WI38 (cell line): ENCODE data around the gene P3H1.
"Not testable (repeated sequence)": the region's sequence is repeated elsewhere in the genome, so short reads cannot be mapped to it uniquely, and the experiment has no call there.

ENCODE experiments used
- H3K4me3 ChIP-seq: 2 replicates; pipeline ENCODE4 v1.5.1; 2011; ENCODE audit warnings: low read depth, mild to moderate bottlenecking, control low read depth, low read length
- CTCF ChIP-seq: IDR thresholded peaks from 2 replicates; pipeline ENCODE4 v1.5.1; 2012; ENCODE audit warnings: low read depth, mild to moderate bottlenecking, control low read depth, low read length

P3H1 gene

GRCh38 chr1:42734201-42735035 lies 32.4 kb downstream of the P3H1 start:
- H3K4me3 ChIP-seq = no peak overlapping the region
- no peak for TF ChIP-seq CTCF

- no peak for TF ChIP-seq CTCF
- no peak overlapping the region for H3K4me3 ChIP-seq
These were observed 33.2 kb downstream of the P3H1 start for GRCh38 chr1:42733415-42734200.

- no peak for TF ChIP-seq CTCF
- H3K4me3 ChIP-seq = no peak overlapping the region
These were observed 34.6 kb downstream of the P3H1 start for GRCh38 chr1:42732126-42732680.

- H3K4me3 ChIP-seq = no peak overlapping the region
- no peak for TF ChIP-seq CTCF
These were observed 35.2 kb downstream of the P3H1 start for GRCh38 chr1:42731585-42731984.

GRCh38 chr1:42730988-42731387 lies 35.8 kb downstream of the P3H1 start:
- no peak for TF ChIP-seq CTCF
- H3K4me3 ChIP-seq = no peak overlapping the region

- TF ChIP-seq CTCF = no peak
- H3K4me3 ChIP-seq = no peak overlapping the region
These were observed 36.8 kb downstream of the P3H1 start for GRCh38 chr1:42730002-42730401.

- H3K4me3 ChIP-seq = not testable (repeated sequence)
These were observed 41.0 kb downstream of the P3H1 start for GRCh38 chr1:42725820-42726219.
